NCI-H748 treated with DMSO at 0.1 percent for 48 hours (cell line): ENCODE measurements around the gene WDR64.
"Not testable (repeated sequence)": the region's sequence is repeated elsewhere in the genome, so short reads cannot be mapped to it uniquely, and the experiment has no call there.

Experiments
- DNase-seq: peaks from one replicate; lab custom pipeline; 2025; lab: John Stamatoyannopoulos, UW

WDR64 gene

GRCh38 chr1:241800640-241801039 lies 148.6 kb downstream of the WDR64 start:
- DNase-seq = no peak

- no peak for DNase-seq
Observed at GRCh38 chr1:241802863-241803262, 150.8 kb downstream of the WDR64 start.

- not testable (repeated sequence) for DNase-seq
Observed at GRCh38 chr1:241804706-241805105, 152.6 kb downstream of the WDR64 start.

GRCh38 chr1:241808265-241808664 lies 156.2 kb downstream of the WDR64 start:
- DNase-seq = no peak

- no peak for DNase-seq
Observed at GRCh38 chr1:241810769-241811405, 158.8 kb downstream of the WDR64 start.

- DNase-seq = no peak
Observed at GRCh38 chr1:241813768-241814320, 161.8 kb downstream of the WDR64 start.

GRCh38 chr1:241816008-241816407 lies 163.9 kb downstream of the WDR64 start:
- no peak for DNase-seq

- DNase-seq = no peak
Observed at GRCh38 chr1:241817331-241817792, 165.3 kb downstream of the WDR64 start.

GRCh38 chr1:241817956-241818612 lies 166.0 kb downstream of the WDR64 start:
- no peak for DNase-seq

- DNase-seq = no peak
Observed at GRCh38 chr1:241819340-241819866, 167.3 kb downstream of the WDR64 start.

GRCh38 chr1:241821363-241821762 lies 169.3 kb downstream of the WDR64 start:
- DNase-seq = no peak

GRCh38 chr1:241822846-241823245 lies 170.8 kb downstream of the WDR64 start:
- no peak for DNase-seq

GRCh38 chr1:241823925-241824324 lies 171.8 kb downstream of the WDR64 start:
- no peak for DNase-seq

GRCh38 chr1:241825581-241825980 lies 173.5 kb downstream of the WDR64 start:
- no peak for DNase-seq

- DNase-seq = not testable (repeated sequence)
Observed at GRCh38 chr1:241826613-241827012, 174.5 kb downstream of the WDR64 start.

GRCh38 chr1:241827264-241827663 lies 175.2 kb downstream of the WDR64 start:
- no peak for DNase-seq

- DNase-seq = no peak
Observed at GRCh38 chr1:241828463-241829021, 176.5 kb downstream of the WDR64 start.

GRCh38 chr1:241829468-241829867 lies 177.4 kb downstream of the WDR64 start:
- no peak for DNase-seq

GRCh38 chr1:241834733-241835377 lies 182.8 kb downstream of the WDR64 start:
- DNase-seq = no peak

GRCh38 chr1:241836941-241837340 lies 184.9 kb downstream of the WDR64 start:
- no peak for DNase-seq

GRCh38 chr1:241837416-241837815 lies 185.3 kb downstream of the WDR64 start:
- no peak for DNase-seq

GRCh38 chr1:241837901-241838300 lies 185.8 kb downstream of the WDR64 start:
- no peak for DNase-seq
